ENCODE data around the gene CCER1. TPM values are rescaled to one million over a fixed set of nuclear protein-coding genes. Genes with fewer than 3 reads are reported as not detected.
A peak's percentile ranks its signal among the peaks of the same experiment; 100 is the strongest.

The CCER1 gene
- total and polyA plus RNA-seq, 3 experiments from 2014 or later, result not detected

DNA sequence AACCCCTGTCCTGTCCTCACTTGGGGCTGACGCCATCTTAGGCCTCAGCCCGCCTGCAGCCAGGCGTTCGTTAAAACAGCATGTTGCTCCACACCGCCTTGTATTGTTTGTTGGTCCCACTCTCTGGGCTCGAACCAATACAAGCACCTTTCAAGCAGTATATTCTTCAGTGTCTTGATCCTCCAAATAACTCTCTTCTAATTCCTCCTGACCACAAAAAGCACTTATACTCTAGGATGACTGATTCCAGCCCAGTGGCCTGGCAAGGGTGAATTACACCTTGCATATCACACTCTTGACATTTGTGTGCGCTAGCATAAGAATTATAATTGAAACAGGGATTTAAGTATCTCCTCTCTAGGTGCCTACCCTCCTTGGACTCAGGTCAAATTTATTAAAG is 7.1 kb downstream of the CCER1 start:
- Mint-ChIP-seq H3K27ac (no peak overlapping the region), H3K4me3 (no peak overlapping the region), H3K27me3 (peaks cover 0 to 5% of the 10 kb centered on the region in 2 donors), H3K4me1 (no peaks in the 10 kb centered on the region), H3K9me3 (no peaks in the 10 kb centered on the region), H3K36me3 (no peaks in the 10 kb centered on the region)
- Histone ChIP-seq H3K4me1 (ENCODE audit: insufficient read depth, low read length) (no peaks in the 10 kb centered on the region), H3K36me3 (ENCODE audit: insufficient read depth, low read length) (no peaks in the 10 kb centered on the region), H3K27me3 (ENCODE audit: insufficient read depth, low read length, poor library complexity, severe bottlenecking) (no peaks in the 10 kb centered on the region), H3K4me3 (ENCODE audit: low read length) (no peak overlapping the region), H3K27ac (ENCODE audit: low read depth, low read length) (no peak overlapping the region), H3K9me3 (ENCODE audit: low read length) (no peaks in the 10 kb centered on the region)
- ChIA-PET CTCF (interaction anchor here (1.0 kb wide), 1 partner anchor 14 kb away, joined by 3 read pairs; no protein-coding TSS in a partner anchor), POLR2A (no interaction called here)
- no peak for DNase-seq

DNA sequence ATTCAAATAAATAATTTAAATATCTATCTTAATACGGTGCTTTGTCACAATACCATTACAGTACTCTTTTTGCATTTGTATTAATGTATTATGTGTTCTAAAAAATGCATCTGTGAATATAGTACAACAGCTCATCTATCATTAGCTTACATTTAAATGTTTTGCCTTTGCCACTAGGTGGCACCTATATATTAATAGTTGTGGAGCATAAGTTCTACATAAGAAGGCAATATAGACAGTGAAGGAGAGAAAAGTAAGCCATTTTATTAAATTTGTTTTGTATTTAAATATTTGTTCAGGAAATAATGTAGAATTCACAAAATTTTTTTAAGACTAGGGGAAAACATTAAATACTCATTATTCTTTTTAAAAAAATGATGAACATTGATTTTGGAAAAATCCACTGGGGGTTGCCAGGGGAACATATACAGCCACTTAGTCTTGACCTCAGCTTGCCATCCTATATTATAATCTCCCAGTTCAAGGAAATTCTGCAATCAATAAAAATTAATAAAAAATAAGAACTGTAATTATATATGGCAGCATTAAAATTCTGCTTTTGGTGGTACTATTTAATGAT is 9.8 kb downstream of the CCER1 start:
- no peaks in the 10 kb centered on the region for H3K9me3 Mint-ChIP-seq
- Histone ChIP-seq H3K4me3 (ENCODE audit: low read length) (no peak overlapping the region), H3K27ac (ENCODE audit: low read depth, low read length) (no peak overlapping the region), H3K4me1 (ENCODE audit: insufficient read depth, low read length) (no peaks in the 10 kb centered on the region), H3K36me3 (ENCODE audit: insufficient read depth, low read length) (no peaks in the 10 kb centered on the region), H3K9me3 (ENCODE audit: low read length) (no peaks in the 10 kb centered on the region), H3K27me3 (ENCODE audit: insufficient read depth, low read length, poor library complexity, severe bottlenecking) (no peaks in the 10 kb centered on the region)
- POLR2A ChIA-PET, result no interaction called here
- H3K36me3 Mint-ChIP-seq, result no peaks in the 10 kb centered on the region
- H3K27ac Mint-ChIP-seq, result no peak overlapping the region
- CTCF ChIA-PET, result interaction anchor here (1.0 kb wide), 1 partner anchor 10 kb away, joined by 3 read pairs; no protein-coding TSS in a partner anchor
- H3K27me3 Mint-ChIP-seq, result peaks cover 4 to 6% of the 10 kb centered on the region in 2 donors
- no peak for DNase-seq
- H3K4me3 Mint-ChIP-seq, result no peak overlapping the region
- no peaks in the 10 kb centered on the region for H3K4me1 Mint-ChIP-seq

DNA sequence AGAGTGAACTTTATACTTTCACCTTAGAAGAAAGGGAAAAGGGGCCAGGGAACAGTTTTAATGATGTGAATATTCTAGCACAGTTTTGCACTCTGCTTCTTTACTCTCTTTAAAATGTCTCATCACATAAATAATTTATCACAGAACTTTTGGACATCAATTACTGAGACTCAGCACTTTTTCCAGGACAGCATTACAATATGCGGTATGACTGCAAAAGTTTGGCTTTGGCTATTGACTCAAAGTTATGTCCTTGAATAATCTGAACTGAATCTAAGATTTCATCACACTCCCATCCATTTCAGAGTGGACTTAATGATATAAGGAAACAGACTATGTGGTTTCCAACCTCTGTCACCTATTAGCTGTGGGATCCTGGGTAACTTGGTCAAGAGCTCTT is 11.7 kb downstream of the CCER1 start:
- no peaks in the 10 kb centered on the region for H3K36me3 ChIP-seq (ENCODE audit: insufficient read depth, low read length)
- Mint-ChIP-seq H3K4me3 (no peak overlapping the region), H3K27ac (no peak overlapping the region), H3K4me1 (no peaks in the 10 kb centered on the region), H3K9me3 (no peaks in the 10 kb centered on the region), H3K36me3 (no peaks in the 10 kb centered on the region), H3K27me3 (peaks cover 3 to 14% of the 10 kb centered on the region in 2 donors)
- no peaks in the 10 kb centered on the region for H3K9me3 ChIP-seq (ENCODE audit: low read length)
- no peak overlapping the region for H3K27ac ChIP-seq (ENCODE audit: low read depth, low read length)
- DNase-seq, result no peak
- no peaks in the 10 kb centered on the region for H3K27me3 ChIP-seq (ENCODE audit: insufficient read depth, low read length, poor library complexity, severe bottlenecking)
- ChIA-PET POLR2A (no interaction called here), CTCF (no interaction called here)
- no peak overlapping the region for H3K4me3 ChIP-seq (ENCODE audit: low read length)
- H3K4me1 ChIP-seq (ENCODE audit: insufficient read depth, low read length), result no peaks in the 10 kb centered on the region

DNA sequence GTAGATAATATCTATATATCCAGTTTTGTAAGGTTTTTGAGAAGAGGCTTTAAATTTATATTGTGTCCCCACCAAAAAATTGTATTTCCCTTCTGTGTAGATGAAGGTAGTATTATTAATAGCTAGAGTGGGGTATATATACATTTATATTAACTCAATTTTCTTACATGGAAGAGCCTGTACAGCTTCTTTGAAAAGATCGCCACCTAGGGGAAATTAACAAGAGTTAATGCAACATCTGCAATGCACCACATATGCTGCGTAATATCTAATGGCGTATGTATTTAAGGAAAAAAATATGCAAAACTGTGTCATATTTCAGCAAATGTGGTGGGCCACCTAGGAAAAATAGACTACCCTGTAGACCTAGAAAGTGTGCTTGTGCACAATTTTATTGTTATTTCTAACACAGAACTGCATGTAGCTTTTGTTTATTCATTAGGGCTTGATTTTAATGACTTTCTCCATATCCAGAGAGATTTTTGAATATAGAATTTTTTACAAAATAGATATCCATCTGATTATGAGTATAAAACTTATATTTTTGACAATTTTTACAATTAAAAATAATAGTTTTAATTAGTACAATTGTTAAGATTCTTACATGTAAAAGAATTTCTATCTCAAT is 14.0 kb downstream of the CCER1 start:
- H3K9me3 Mint-ChIP-seq, result no peaks in the 10 kb centered on the region
- DNase-seq, result no peak

DNA sequence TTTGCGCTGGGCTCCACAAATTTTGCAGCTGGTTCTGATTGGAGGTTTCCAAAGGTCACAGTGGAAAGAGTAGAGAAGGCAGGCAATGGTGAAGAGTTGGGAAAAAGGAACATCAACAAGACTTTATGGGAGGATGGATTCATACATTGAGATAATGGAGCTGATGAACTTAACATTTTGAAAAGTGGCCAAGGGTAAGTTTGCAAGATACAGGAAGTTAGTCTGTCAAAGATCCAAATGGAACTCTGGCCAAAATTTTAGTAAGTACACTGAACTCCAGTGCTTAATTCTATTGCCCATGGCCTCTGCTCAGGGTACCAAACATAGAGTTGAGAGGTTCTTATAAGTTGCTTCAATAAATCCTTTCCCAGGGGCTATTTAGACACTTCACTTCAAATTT is 15.6 kb downstream of the CCER1 start:
- no peaks in the 10 kb centered on the region for H3K36me3 Mint-ChIP-seq
- ChIA-PET POLR2A (no interaction called here), CTCF (no interaction called here)
- H3K9me3 ChIP-seq (ENCODE audit: low read length), result no peaks in the 10 kb centered on the region
- no peak for DNase-seq
- peak overlapping the region in 1 of 8 donors; percentile 8 for H3K27ac Mint-ChIP-seq
- H3K9me3 Mint-ChIP-seq, result no peaks in the 10 kb centered on the region
- H3K4me1 Mint-ChIP-seq, result no peaks in the 10 kb centered on the region
- no peak overlapping the region for H3K4me3 Mint-ChIP-seq
- H3K4me1 ChIP-seq (ENCODE audit: insufficient read depth, low read length), result no peaks in the 10 kb centered on the region
- no peaks in the 10 kb centered on the region for H3K27me3 ChIP-seq (ENCODE audit: insufficient read depth, low read length, poor library complexity, severe bottlenecking)
- H3K36me3 ChIP-seq (ENCODE audit: insufficient read depth, low read length), result no peaks in the 10 kb centered on the region
- H3K27me3 Mint-ChIP-seq, result peaks cover 5 to 24% of the 10 kb centered on the region in 2 donors
- no peak overlapping the region for H3K4me3 ChIP-seq (ENCODE audit: low read length)
- no peak overlapping the region for H3K27ac ChIP-seq (ENCODE audit: low read depth, low read length)

More for the DNA sequence above, 14.0 kb downstream of the CCER1 start:
- Mint-ChIP-seq H3K36me3 (no peaks in the 10 kb centered on the region), H3K27me3 (peaks cover 5 to 21% of the 10 kb centered on the region in 2 donors), H3K4me1 (no peaks in the 10 kb centered on the region), H3K4me3 (no peak overlapping the region), H3K27ac (no peak overlapping the region)
- Histone ChIP-seq H3K9me3 (ENCODE audit: low read length) (no peaks in the 10 kb centered on the region), H3K27ac (ENCODE audit: low read depth, low read length) (no peak overlapping the region), H3K27me3 (ENCODE audit: insufficient read depth, low read length, poor library complexity, severe bottlenecking) (no peaks in the 10 kb centered on the region), H3K36me3 (ENCODE audit: insufficient read depth, low read length) (no peaks in the 10 kb centered on the region), H3K4me3 (ENCODE audit: low read length) (no peak overlapping the region), H3K4me1 (ENCODE audit: insufficient read depth, low read length) (no peaks in the 10 kb centered on the region)
- CTCF ChIA-PET, result interaction anchor here (0.8 kb wide), 1 partner anchor 1396 kb away, joined by 4 read pairs; no protein-coding TSS in a partner anchor
- POLR2A ChIA-PET, result no interaction called here

DNA sequence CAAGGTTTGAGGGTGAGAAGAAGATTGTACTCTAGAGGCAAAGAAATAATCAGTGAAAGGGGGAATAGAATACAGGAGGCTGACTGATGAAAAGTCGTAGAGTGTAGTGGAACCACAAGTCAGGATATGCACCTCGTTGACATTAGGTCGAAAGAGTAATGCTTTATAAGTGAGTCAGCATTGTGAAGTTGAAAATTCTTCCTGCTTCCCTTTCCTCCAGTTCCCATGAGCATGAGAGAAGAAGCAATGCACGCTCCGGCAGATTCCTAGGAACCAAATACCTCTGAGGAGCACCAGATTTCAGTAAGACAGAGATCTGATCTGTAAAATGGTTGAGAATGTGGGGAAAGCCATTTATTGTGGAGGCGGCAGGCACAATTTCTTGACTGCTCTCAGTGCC is 16.5 kb downstream of the CCER1 start:
- Mint-ChIP-seq H3K4me3 (no peak overlapping the region), H3K36me3 (no peaks in the 10 kb centered on the region), H3K27me3 (peaks cover 5 to 24% of the 10 kb centered on the region in 2 donors), H3K4me1 (no peaks in the 10 kb centered on the region), H3K27ac (no peak overlapping the region), H3K9me3 (no peaks in the 10 kb centered on the region)
- Histone ChIP-seq H3K36me3 (ENCODE audit: insufficient read depth, low read length) (no peaks in the 10 kb centered on the region), H3K27ac (ENCODE audit: low read depth, low read length) (no peak overlapping the region), H3K27me3 (ENCODE audit: insufficient read depth, low read length, poor library complexity, severe bottlenecking) (no peaks in the 10 kb centered on the region), H3K4me1 (ENCODE audit: insufficient read depth, low read length) (no peaks in the 10 kb centered on the region), H3K9me3 (ENCODE audit: low read length) (no peaks in the 10 kb centered on the region), H3K4me3 (ENCODE audit: low read length) (no peak overlapping the region)
- CTCF ChIA-PET, result no interaction called here
- POLR2A ChIA-PET, result no interaction called here
- no peak for DNase-seq

DNA sequence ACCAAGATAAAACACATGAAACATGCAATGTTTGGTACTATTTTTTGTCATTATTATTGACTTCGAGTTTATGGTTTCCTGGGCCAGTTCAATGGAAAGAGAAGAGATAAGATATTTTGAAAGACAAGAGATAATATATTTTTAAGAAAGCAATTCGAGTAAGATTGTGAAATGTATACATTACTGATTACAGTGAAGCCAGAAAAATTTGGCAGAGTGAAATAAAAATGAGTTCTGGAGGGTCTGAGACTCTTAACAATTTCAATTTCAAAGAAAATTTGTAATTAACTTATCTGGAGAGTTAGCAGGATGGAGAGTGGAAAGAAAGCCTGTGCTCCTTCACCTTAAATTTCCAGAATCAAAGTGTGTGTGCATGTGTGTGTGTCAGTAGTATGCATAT is 17.3 kb downstream of the CCER1 start:
- H3K9me3 Mint-ChIP-seq, result no peaks in the 10 kb centered on the region
- Histone ChIP-seq H3K27me3 (ENCODE audit: insufficient read depth, low read length, poor library complexity, severe bottlenecking) (no peaks in the 10 kb centered on the region), H3K4me3 (ENCODE audit: low read length) (no peak overlapping the region), H3K9me3 (ENCODE audit: low read length) (no peaks in the 10 kb centered on the region), H3K36me3 (ENCODE audit: insufficient read depth, low read length) (no peaks in the 10 kb centered on the region), H3K27ac (ENCODE audit: low read depth, low read length) (no peak overlapping the region), H3K4me1 (ENCODE audit: insufficient read depth, low read length) (no peaks in the 10 kb centered on the region)
- no peak for DNase-seq
- H3K4me3 Mint-ChIP-seq, result no peak overlapping the region
- H3K4me1 Mint-ChIP-seq, result no peaks in the 10 kb centered on the region
- H3K36me3 Mint-ChIP-seq, result no peaks in the 10 kb centered on the region
- ChIA-PET CTCF (no interaction called here), POLR2A (no interaction called here)
- no peak overlapping the region for H3K27ac Mint-ChIP-seq
- peaks cover 5 to 24% of the 10 kb centered on the region in 2 donors for H3K27me3 Mint-ChIP-seq

DNA sequence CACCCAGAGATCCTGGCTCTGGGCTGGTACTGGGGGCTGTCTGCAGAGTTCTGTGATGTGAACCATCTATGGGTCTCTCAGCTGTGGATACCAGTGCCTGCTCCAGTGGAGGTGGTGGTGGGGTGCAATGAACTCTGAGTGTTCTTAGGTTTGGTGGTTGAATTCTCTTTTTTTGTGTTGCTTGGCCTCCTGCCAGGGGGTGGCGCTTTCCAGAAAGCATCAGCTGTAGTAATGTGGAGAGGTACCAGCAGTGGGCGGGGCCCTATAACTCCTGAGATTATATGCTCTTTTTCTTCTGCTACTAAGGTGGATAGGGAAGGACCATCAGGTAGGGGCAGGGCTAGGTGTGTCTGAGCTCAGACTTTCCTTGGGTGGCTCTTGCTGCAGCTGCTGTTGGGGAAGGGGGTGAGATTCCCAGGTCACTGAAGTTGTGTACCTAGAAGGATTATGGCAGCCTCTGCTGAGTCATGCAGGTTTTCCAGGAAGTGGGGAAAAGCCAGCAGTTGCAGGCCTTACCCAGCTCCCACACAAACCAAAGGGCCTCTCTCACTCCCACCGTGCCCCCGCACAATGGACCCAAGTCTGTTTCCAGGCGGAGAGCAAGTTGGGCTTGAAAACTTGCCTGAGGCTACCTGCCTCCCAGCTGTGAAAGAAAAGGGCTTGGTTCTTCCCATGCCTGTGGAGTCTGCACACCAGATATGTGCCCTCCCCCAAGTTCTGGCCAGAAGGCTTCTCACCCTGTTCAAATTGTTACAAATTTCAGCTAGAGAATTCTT is 18.6 kb downstream of the CCER1 start:
- no peaks in the 10 kb centered on the region for H3K36me3 ChIP-seq (ENCODE audit: insufficient read depth, low read length)
- no peaks in the 10 kb centered on the region for H3K9me3 ChIP-seq (ENCODE audit: low read length)
- H3K4me1 ChIP-seq (ENCODE audit: insufficient read depth, low read length), result no peaks in the 10 kb centered on the region
- H3K36me3 Mint-ChIP-seq, result no peaks in the 10 kb centered on the region
- no peak overlapping the region for H3K27ac ChIP-seq (ENCODE audit: low read depth, low read length)
- no peak overlapping the region for H3K4me3 Mint-ChIP-seq
- peaks cover 0 to 3% (median 0%) of the 10 kb centered on the region in 5 donors for H3K9me3 Mint-ChIP-seq
- POLR2A ChIA-PET, result no interaction called here
- no peaks in the 10 kb centered on the region for H3K27me3 ChIP-seq (ENCODE audit: insufficient read depth, low read length, poor library complexity, severe bottlenecking)
- no peak for DNase-seq
- peaks cover 4 to 20% of the 10 kb centered on the region in 2 donors for H3K27me3 Mint-ChIP-seq
- H3K4me1 Mint-ChIP-seq, result no peaks in the 10 kb centered on the region
- no peak overlapping the region for H3K27ac Mint-ChIP-seq
- H3K4me3 ChIP-seq (ENCODE audit: low read length), result no peak overlapping the region
- CTCF ChIA-PET, result no interaction called here

Data from CD8-positive, alpha-beta memory T cell (primary cell).